ENCODE data around the gene ZFP1. TPM values are rescaled to one million over a fixed set of nuclear protein-coding genes. Genes with fewer than 3 reads are reported as not detected.

The ZFP1 gene
- total and polyA plus RNA-seq, 12 donors, result 3.0 to 11.5 (median 6.9) TPM

GRCh38 chr16:75193730-75194444, 45.6 kb downstream of the ZFP1 start:
- no peak overlapping the region for H3K4me3 ChIP-seq
- 80 to 82% methylated on average over 10 of the region's 10 CpGs for WGBS, 2 donors
- no peak for DNase-seq

DNA sequence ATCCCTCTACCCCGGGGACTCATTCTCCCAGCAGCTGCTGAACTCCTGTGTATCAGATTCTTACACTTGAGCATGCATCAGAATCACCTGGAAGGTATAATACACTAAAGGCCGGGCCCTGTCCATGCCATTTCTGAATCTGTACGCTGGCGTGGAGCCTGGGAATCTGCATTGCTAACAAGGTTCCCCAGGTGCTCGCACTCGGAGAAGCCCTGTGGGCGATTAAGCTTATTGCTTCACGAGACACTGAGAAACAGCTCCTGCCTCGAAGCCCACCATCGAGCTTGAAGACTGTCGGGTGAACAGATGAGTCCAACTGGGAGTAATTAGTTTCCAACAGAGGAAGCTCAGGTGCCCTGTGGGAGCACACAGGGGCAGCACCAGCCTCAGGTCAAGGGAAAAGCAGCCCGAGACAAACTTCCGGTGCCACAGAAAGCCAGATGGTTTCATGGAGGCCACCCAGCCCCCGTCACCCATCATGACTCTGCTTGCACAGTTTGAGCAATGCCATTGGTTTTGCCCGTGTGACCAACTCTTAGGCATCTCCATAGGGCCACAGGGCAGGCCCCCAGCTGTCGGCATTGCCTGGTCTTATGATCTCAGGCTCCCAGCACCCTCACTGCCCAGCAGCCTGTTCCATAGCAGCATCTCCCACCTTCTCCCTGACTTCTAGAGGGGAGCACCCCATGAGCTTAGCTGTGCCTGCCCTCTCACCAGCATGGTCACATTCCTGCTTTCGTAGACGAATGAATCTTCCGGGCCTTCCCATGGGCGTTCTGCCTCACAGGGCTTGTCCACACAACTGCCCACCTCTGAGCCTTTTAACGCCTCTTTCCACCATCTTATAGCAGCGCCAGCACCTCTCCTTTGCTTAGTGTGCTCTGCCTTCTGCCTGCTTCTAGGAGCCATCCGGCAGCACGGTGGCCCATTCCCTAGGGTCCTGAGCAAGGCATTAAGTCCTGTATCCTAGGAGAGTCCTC, 47.8 kb downstream of the ZFP1 start:
- intact Hi-C loops (cut with DNase I), result loop anchor here in 9 of 10 donors (5.0 to 10.0 kb wide), 8 partner anchors 36 to 569 kb away; partner anchors contain the start of gene TMEM170A (in 2 of the 9)
- DNase-seq (no peak), ATAC-seq (no peak)
- TF ChIP-seq, protein P1, sequence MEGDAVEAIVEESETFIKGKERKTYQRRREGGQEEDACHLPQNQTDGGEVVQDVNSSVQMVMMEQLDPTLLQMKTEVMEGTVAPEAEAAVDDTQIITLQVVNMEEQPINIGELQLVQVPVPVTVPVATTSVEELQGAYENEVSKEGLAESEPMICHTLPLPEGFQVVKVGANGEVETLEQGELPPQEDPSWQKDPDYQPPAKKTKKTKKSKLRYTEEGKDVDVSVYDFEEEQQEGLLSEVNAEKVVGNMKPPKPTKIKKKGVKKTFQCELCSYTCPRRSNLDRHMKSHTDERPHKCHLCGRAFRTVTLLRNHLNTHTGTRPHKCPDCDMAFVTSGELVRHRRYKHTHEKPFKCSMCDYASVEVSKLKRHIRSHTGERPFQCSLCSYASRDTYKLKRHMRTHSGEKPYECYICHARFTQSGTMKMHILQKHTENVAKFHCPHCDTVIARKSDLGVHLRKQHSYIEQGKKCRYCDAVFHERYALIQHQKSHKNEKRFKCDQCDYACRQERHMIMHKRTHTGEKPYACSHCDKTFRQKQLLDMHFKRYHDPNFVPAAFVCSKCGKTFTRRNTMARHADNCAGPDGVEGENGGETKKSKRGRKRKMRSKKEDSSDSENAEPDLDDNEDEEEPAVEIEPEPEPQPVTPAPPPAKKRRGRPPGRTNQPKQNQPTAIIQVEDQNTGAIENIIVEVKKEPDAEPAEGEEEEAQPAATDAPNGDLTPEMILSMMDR (IDR thresholded peaks at IDR 0.05), result no peak
- H3K9me3 ChIP-seq, result no peaks in the 10 kb centered on the region
- whole genome bisulfite sequencing, 2 donors, result 83 to 86% methylated on average over 24 of the region's 24 CpGs
- H3K27me3 ChIP-seq, result peaks cover 0 to 43% (median 13%) of the 10 kb centered on the region in 7 donors
- no peak overlapping the region for H3K4me3 ChIP-seq
- no peak overlapping the region for H3K27ac ChIP-seq
- H3K4me1 ChIP-seq, result peaks cover 0 to 12% (median 6%) of the 10 kb centered on the region in 9 donors
- H3K36me3 ChIP-seq, result no peaks in the 10 kb centered on the region

More at GRCh38 chr16:75193730-75194444, 45.6 kb downstream of the ZFP1 start:
- H3K27ac ChIP-seq, result no peak overlapping the region
- H3K9me3 ChIP-seq, result no peaks in the 10 kb centered on the region
- no peaks in the 10 kb centered on the region for H3K36me3 ChIP-seq
- ATAC-seq, result no peak
- peaks cover 0 to 8% (median 3%) of the 10 kb centered on the region in 9 donors for H3K4me1 ChIP-seq
- TF ChIP-seq, protein P1 (IDR thresholded peaks at IDR 0.05), result no peak
- H3K27me3 ChIP-seq, result peaks cover 0 to 24% (median 13%) of the 10 kb centered on the region in 7 donors
- intact Hi-C loops (cut with DNase I), result loop anchor here in 8 of 10 donors (10.0 kb wide), 4 partner anchors 191 to 571 kb away; partner anchors contain the start of gene TMEM170A (in 1 of the 8)

GRCh38 chr16:75196836-75197235, 48.5 kb downstream of the ZFP1 start:
- Histone ChIP-seq H3K27ac (no peak overlapping the region), H3K4me3 (no peak overlapping the region), H3K27me3 (peaks cover 0 to 48% (median 13%) of the 10 kb centered on the region in 7 donors), H3K9me3 (no peaks in the 10 kb centered on the region), H3K36me3 (no peaks in the 10 kb centered on the region), H3K4me1 (peaks cover 0 to 12% (median 6%) of the 10 kb centered on the region in 9 donors)
- DNase-seq, result no peak
- intact Hi-C loops (cut with DNase I), result loop anchor here in 9 of 10 donors (5.0 to 10.0 kb wide), 8 partner anchors 35 to 568 kb away; partner anchors contain the start of gene TMEM170A (in 2 of the 9)
- no peak for ATAC-seq
- WGBS, 2 donors, result 70 to 76% methylated on average over 9 of the region's 9 CpGs
- TF ChIP-seq, protein P1 (IDR thresholded peaks at IDR 0.05), result no peak

All from heart right ventricle (tissue), 16 donors.